ENCODE measurements around the gene CYTH3. TPM values are rescaled to one million over a fixed set of nuclear protein-coding genes. Genes with fewer than 3 reads are reported as not detected.
"Not testable (repeated sequence)": the region's sequence is repeated elsewhere in the genome, so short reads cannot be mapped to it uniquely, and the experiment has no call there.

Gene CYTH3
- total and polyA plus RNA-seq, 12 donors: 15.9 to 27.9 (median 20.5) TPM

GRCh38 chr7:6293202-6293601 is 20.8 kb upstream of the CYTH3 start:
- Histone ChIP-seq H3K27me3 (no peaks in the 10 kb centered on the region), H3K4me1 (no peaks in the 10 kb centered on the region), H3K36me3 (no peaks in the 10 kb centered on the region), H3K27ac (no peak overlapping the region), H3K9me3 (no peaks in the 10 kb centered on the region), H3K4me3 (no peak overlapping the region)
- 81 to 85% methylated on average over 3 of the region's 3 CpGs for WGBS, 2 donors
- no peak for ATAC-seq
- intact Hi-C loops (cut with DNase I): no loop called here
- no peak for DNase-seq
- TF ChIP-seq, protein P1, sequence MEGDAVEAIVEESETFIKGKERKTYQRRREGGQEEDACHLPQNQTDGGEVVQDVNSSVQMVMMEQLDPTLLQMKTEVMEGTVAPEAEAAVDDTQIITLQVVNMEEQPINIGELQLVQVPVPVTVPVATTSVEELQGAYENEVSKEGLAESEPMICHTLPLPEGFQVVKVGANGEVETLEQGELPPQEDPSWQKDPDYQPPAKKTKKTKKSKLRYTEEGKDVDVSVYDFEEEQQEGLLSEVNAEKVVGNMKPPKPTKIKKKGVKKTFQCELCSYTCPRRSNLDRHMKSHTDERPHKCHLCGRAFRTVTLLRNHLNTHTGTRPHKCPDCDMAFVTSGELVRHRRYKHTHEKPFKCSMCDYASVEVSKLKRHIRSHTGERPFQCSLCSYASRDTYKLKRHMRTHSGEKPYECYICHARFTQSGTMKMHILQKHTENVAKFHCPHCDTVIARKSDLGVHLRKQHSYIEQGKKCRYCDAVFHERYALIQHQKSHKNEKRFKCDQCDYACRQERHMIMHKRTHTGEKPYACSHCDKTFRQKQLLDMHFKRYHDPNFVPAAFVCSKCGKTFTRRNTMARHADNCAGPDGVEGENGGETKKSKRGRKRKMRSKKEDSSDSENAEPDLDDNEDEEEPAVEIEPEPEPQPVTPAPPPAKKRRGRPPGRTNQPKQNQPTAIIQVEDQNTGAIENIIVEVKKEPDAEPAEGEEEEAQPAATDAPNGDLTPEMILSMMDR (IDR thresholded peaks at IDR 0.05): no peak

GRCh38 chr7:6291941-6292340 is 19.5 kb upstream of the CYTH3 start:
- H3K4me3 ChIP-seq; ATAC-seq; H3K27me3 ChIP-seq; H3K4me1 ChIP-seq; intact Hi-C loops (cut with DNase I); DNase-seq; H3K36me3 ChIP-seq; H3K9me3 ChIP-seq; H3K27ac ChIP-seq: not testable (repeated sequence)
- WGBS, 2 donors: 91 to 94% methylated on average over 12 of the region's 12 CpGs

DNA sequence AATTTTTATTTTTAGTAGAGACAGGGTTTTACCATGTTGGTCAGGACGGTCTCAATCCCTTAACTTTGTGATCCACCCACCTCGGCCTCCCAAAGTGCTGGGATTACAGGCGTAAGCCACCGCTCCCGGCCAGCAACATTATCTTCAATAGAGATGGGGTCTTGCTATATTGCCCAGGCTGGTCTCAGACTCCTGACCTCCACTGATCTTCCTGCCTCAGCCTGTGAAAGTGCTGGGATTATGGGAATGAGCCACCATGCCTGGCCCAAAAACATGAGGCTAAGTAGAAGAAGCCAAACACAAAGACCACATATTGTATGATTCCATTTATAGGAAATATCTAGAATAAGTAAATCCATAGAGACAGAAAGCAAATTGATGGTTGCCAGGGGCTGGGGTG is 19.1 kb upstream of the CYTH3 start:
- WGBS, 2 donors: 98% methylated on average over 5 of the region's 5 CpGs
- DNase-seq: no peak
- intact Hi-C loops (cut with DNase I): no loop called here
- Histone ChIP-seq H3K27ac (no peak overlapping the region), H3K27me3 (no peaks in the 10 kb centered on the region), H3K9me3 (no peaks in the 10 kb centered on the region), H3K36me3 (no peaks in the 10 kb centered on the region), H3K4me3 (no peak overlapping the region), H3K4me1 (no peaks in the 10 kb centered on the region)
- ATAC-seq: no peak
- TF ChIP-seq, protein P1 (IDR thresholded peaks at IDR 0.05): no peak

DNA sequence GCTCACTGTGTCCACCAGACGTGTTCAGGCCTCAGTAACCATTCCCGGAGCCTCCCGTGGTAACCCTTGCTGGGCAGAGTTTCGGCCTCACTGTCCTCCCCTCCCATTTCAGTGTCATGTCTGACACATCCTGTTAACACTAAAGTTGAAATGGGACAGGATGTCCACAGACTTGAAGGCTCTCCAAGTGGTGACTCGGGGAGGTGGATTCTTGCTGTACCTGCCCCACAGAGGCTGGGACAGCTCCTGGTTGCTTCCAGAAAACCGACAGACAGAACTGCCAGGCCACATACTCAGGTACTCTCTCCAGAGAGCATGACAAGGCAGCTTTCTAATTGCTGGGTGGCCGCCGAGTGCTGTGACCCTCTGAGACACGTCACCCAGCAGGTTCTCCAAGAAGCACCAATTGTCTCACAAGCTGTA is 17.9 kb upstream of the CYTH3 start:
- Histone ChIP-seq H3K4me3 (no peak overlapping the region), H3K27me3 (no peaks in the 10 kb centered on the region), H3K9me3 (no peaks in the 10 kb centered on the region), H3K36me3 (no peaks in the 10 kb centered on the region), H3K27ac (peak overlapping the region in 2 of 10 donors; percentile 4 to 20), H3K4me1 (no peaks in the 10 kb centered on the region)
- TF ChIP-seq, protein P1 (IDR thresholded peaks at IDR 0.05): no peak
- ATAC-seq (peak in 1 of 8 donors; percentile 18), DNase-seq (no peak)
- WGBS, 2 donors: 65 to 72% methylated on average over 9 of the region's 9 CpGs
- intact Hi-C loops (cut with DNase I): no loop called here

- Histone ChIP-seq H3K4me3 (no peak overlapping the region), H3K27ac (no peak overlapping the region), H3K4me1 (no peaks in the 10 kb centered on the region), H3K36me3 (no peaks in the 10 kb centered on the region), H3K27me3 (no peaks in the 10 kb centered on the region), H3K9me3 (no peaks in the 10 kb centered on the region)
- 97 to 98% methylated on average over 2 of the region's 2 CpGs for WGBS, 2 donors
- DNase-seq (no peak), ATAC-seq (no peak)
- intact Hi-C loops (cut with DNase I): no loop called here
- TF ChIP-seq, protein P1 (IDR thresholded peaks at IDR 0.05): no peak
These were observed 15.9 kb upstream of the CYTH3 start for GRCh38 chr7:6288270-6288860.

Measured in heart right ventricle (tissue), 16 donors.